HCT116 (cell line): Measurements from ENCODE around the gene HEPN1. TPM values are rescaled to one million over a fixed set of nuclear protein-coding genes. Genes with fewer than 3 reads are reported as not detected.
A peak's percentile ranks its signal among the peaks of the same experiment; 100 is the strongest.

Source experiments
- ATAC-seq: fragments of 200-7000 bp; cut with Tn5 transposase; 2 replicates; pipeline ENCODE4 v1.9.1; 2020; ENCODE audit warnings: mild to moderate bottlenecking, moderate library complexity
- BruUV-seq: library from RNA; stranded (reverse); fragments of 400-500 nt; replicated peaks from 2 replicates; lab custom pipeline; 2021; lab: Mats Ljungman, UMichigan
- CTCF ChIA-PET: fragments of 300-600 bp; sonication (Branson Sonifier 250); formaldehyde crosslinking; loops from one replicate; lab custom pipeline; 2021; ENCODE audit warnings: antibody characterized with exemption; lab: Charles Lee
- POLR2A ChIA-PET: fragments of 300-600, 350-600 bp; sonication (Branson Sonifier 250); formaldehyde crosslinking; loops from one replicate; lab custom pipeline; 2021; ENCODE audit warnings: antibody characterized with exemption; lab: Charles Lee
- RAD21 ChIA-PET, 2 experiments: fragments of 300-600 bp; sonication (Branson Sonifier 250); formaldehyde crosslinking; loops; one replicate each; lab custom pipeline; 2023; ENCODE audit warnings: low total read pairs in 2 of 2; ENCODE audit not compliant: uncharacterized antibody in 2 of 2, unreplicated experiment in 2 of 2, low non-redundant PET in 1 of 2; lab: Charles Lee
- DNase-seq: peaks from one replicate; pipeline ENCODE4 v3.0.0-alpha.2; 2010; ENCODE audit warnings: low read depth, low spot score
- H2AFZ ChIP-seq: fragments of 200-600 bp; shearing (Covaris generic), sonication (generic); 2 replicates; pipeline ENCODE4 v1.6.1; 2017; ENCODE audit warnings: low read depth, mixed run types, mixed read lengths, antibody characterized with exemption, low read length; ENCODE audit not compliant: poor library complexity, severe bottlenecking
- H3K27ac ChIP-seq: 2 replicates; pipeline ENCODE4 v1.5.1; 2012; ENCODE audit warnings: low read depth, low read length
- H3K27me3 ChIP-seq: fragments of 200-600 bp; sonication (generic); 2 replicates; pipeline ENCODE4 v1.6.1; 2016; ENCODE audit warnings: mixed run types, low read length, mixed read lengths; ENCODE audit not compliant: insufficient read depth
- H3K36me3 ChIP-seq, 2 experiments: fragments of 200-500 bp in 1 of 2; fragments of 200-600 bp in 1 of 2; sonication (Bioruptor generic) in 1 of 2; sonication (generic) in 1 of 2; 2 replicates each; pipeline versions ENCODE4 v1.5.1 to v1.6.1; 2014 to 2016; ENCODE audit warnings: low read length in 2 of 2, inconsistent platforms in 1 of 2, mixed read lengths in 1 of 2, mixed run types in 1 of 2; ENCODE audit not compliant: insufficient read depth in 2 of 2, control insufficient read depth in 1 of 2
- H3K4me1 ChIP-seq, 2 experiments: fragments of 200-600 bp in 1 of 2; sonication (generic) in 1 of 2; 2 replicates each; pipeline versions ENCODE4 v1.5.1 to v1.6.1; 2012 to 2017; ENCODE audit warnings: low read length in 2 of 2, inconsistent platforms in 1 of 2, mild to moderate bottlenecking in 1 of 2, mixed read lengths in 1 of 2, mixed run types in 1 of 2, moderate library complexity in 1 of 2; ENCODE audit not compliant: insufficient read depth in 2 of 2, control insufficient read depth in 1 of 2
- H3K4me2 ChIP-seq: fragments of 200-600 bp; sonication (generic); 2 replicates; pipeline ENCODE4 v1.6.1; 2017; ENCODE audit warnings: mixed run types, low read length, mixed read lengths
- H3K4me3 ChIP-seq, 2 experiments: fragments of 200-600 bp in 1 of 2; sonication (generic) in 1 of 2; replicated peaks in 1 of 2; 2 replicates each; pipeline ENCODE4 v1.5.1; 2011 to 2016; ENCODE audit warnings: low read length in 2 of 2, control low read depth in 1 of 2, low read depth in 1 of 2, mild to moderate bottlenecking in 1 of 2, mixed read lengths in 1 of 2, mixed run types in 1 of 2
- H3K79me2 ChIP-seq: fragments of 200-600 bp; sonication (generic); 2 replicates; pipeline ENCODE4 v1.6.1; 2017; ENCODE audit warnings: mild to moderate bottlenecking, mixed run types, low read length, moderate library complexity, mixed read lengths; ENCODE audit not compliant: insufficient read depth
- H3K9ac ChIP-seq: fragments of 200-600 bp; sonication (generic); 2 replicates; pipeline ENCODE4 v1.6.1; 2016; ENCODE audit warnings: low read length, mixed read lengths
- H3K9me2 ChIP-seq: fragments of 200-600 bp; sonication (generic), shearing (Covaris generic); 2 replicates; pipeline ENCODE4 v1.6.1; 2017; ENCODE audit warnings: mixed run types, mild to moderate bottlenecking, moderate library complexity; ENCODE audit not compliant: insufficient read depth
- H3K9me3 ChIP-seq, 2 experiments: fragments of 200-500 bp in 1 of 2; fragments of 200-600 bp in 1 of 2; sonication (Bioruptor generic) in 1 of 2; sonication (generic) in 1 of 2; 2 replicates each; pipeline ENCODE4 v1.6.1; 2014 to 2017; ENCODE audit warnings: low read length in 2 of 2, mixed read lengths in 2 of 2, inconsistent platforms in 1 of 2, low read depth in 1 of 2, mild to moderate bottlenecking in 1 of 2, mixed run types in 1 of 2, moderate library complexity in 1 of 2; ENCODE audit not compliant: control insufficient read depth in 1 of 2, insufficient read depth in 1 of 2
- H4K20me1 ChIP-seq: fragments of 200-600 bp; sonication (generic), shearing (Covaris generic); 2 replicates; pipeline ENCODE4 v1.6.1; 2017; ENCODE audit warnings: mixed run types, mild to moderate bottlenecking, moderate library complexity; ENCODE audit not compliant: insufficient read depth
- CBX3 ChIP-seq: IDR thresholded peaks from 2 replicates; pipeline ENCODE4 v1.6.1; 2012; ENCODE audit warnings: low read depth
- EGR1 ChIP-seq: IDR thresholded peaks from 2 replicates; pipeline ENCODE4 v1.6.1; 2012; ENCODE audit warnings: low read depth
- JUND ChIP-seq: IDR thresholded peaks from 2 replicates; pipeline ENCODE4 v1.6.1; 2012
- MAX ChIP-seq: IDR thresholded peaks from 2 replicates; pipeline ENCODE4 v1.6.1; 2012
- POLR2A ChIP-seq: IDR thresholded peaks from 2 replicates; pipeline ENCODE4 v1.7.0; 2011; ENCODE audit warnings: borderline replicate concordance; ENCODE audit not compliant: insufficient read depth, insufficient read length; ENCODE audit errors: extremely low read depth
- POLR2AphosphoS5 ChIP-seq: IDR thresholded peaks from 2 replicates; pipeline ENCODE4 v1.6.1; 2011; ENCODE audit warnings: mild to moderate bottlenecking, low read depth, low read length, moderate library complexity
- SIN3A ChIP-seq: IDR thresholded peaks from 2 replicates; pipeline ENCODE4 v1.6.1; 2012; ENCODE audit warnings: low read depth
- SP1 ChIP-seq: IDR thresholded peaks from 2 replicates; pipeline ENCODE4 v1.6.1; 2012; ENCODE audit warnings: low read depth
- SRF ChIP-seq: IDR thresholded peaks from 2 replicates; pipeline ENCODE4 v1.6.1; 2012; ENCODE audit warnings: low read depth
- TCF7L2 ChIP-seq: IDR thresholded peaks from 2 replicates; pipeline ENCODE4 v1.7.0; 2011; ENCODE audit warnings: borderline replicate concordance, inconsistent platforms; ENCODE audit not compliant: insufficient read depth, insufficient read length; ENCODE audit errors: extremely low read depth
- YY1 ChIP-seq: IDR thresholded peaks from 2 replicates; pipeline ENCODE4 v1.6.1; 2011; ENCODE audit warnings: low read length, low read depth, moderate library complexity, mild to moderate bottlenecking; ENCODE audit not compliant: insufficient replicate concordance; ENCODE audit errors: extremely low read depth
- ZFX ChIP-seq: fragments of 450-650 bp; IDR thresholded peaks from 2 replicates; pipeline ENCODE4 v1.6.1; 2017
- ZNF274 ChIP-seq: fragments of 200-500 bp; sonication (Bioruptor generic); IDR thresholded peaks from 2 replicates; pipeline ENCODE4 v1.6.1; 2014; ENCODE audit warnings: mild to moderate bottlenecking, low read depth, low read length, inconsistent platforms
- intact Hi-C: fragments of 100-400 bp; cut with micrococcal nuclease; formaldehyde crosslinking; loops from 2 replicates; pipeline ENCODE4 v1.10.0; 2022
- total RNA-seq: library from RNA; stranded (reverse); gene quantifications from one replicate; pipeline ENCODE4 v1.2.1, GENCODE V29; 2021; ENCODE audit not compliant: unreplicated experiment
- TF ChIP-seq, protein P1 (sequence below): IDR thresholded peaks from 2 replicates; pipeline ENCODE4 v1.6.1; 2012

Gene HEPN1
- total RNA-seq, 1 experiment from 2014 or later, result not detected

DNA sequence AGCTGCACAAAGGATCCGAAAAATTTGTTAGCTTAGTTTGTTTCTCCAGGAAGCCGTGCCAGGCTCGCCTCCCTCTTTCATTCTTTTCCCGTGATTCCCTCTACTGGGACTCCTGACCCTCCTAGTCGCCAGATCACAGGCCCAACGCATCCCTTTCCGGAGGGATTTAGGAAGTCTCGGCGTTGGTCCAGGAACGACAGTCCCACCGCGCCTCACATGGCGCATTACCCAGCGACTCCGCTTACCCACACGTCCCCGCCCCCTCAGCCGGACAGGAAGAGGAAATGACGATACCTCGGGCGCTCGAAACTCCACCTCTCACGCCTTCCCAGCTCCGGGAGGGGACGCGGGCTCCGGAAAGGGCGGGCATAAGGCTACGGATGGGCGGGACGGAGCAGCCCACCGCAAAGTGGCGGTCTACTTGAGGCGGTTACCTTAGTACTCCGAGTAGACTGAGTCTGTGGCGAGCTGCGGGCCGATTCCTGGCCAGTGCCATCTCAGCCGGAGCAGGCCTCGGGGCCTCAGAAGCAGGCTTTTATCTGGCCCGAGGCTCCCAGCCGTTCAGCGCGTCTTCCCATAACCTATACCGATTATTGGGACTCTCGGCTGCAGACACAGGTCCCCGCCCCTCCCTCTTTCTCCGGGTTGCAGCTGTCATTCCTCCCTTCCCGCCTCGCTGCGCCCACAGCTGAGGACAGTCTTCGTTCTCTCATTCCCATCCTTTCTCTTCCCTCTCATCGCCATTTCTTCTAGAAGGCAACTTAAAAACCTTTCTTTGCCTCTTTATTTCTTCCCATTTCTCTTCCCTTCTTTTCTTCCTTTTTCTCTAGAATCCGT lies 34.9 kb downstream of the HEPN1 start, which contains the start of gene CCDC15:
CCDC15 (plus strand) TSS at position 450 of the 837 bp plus-strand sequence. CDS start 531 bp downstream, outside the sequence.
- intact Hi-C loops, result loop anchor here (2.0 kb wide), 1 partner anchor 77 kb away; no protein-coding TSS in a partner anchor
- BruUV-seq, result no TSS peak
- no peaks in the 10 kb centered on the region for H3K27me3 ChIP-seq
- RAD21 ChIA-PET, result interaction anchor here in 1 of 2 experiments (1.1 kb wide), 1 partner anchor 78 kb away, joined by 5 read pairs; no protein-coding TSS in a partner anchor
- H2AFZ ChIP-seq, result peak within 1 kb of the TSS; percentile 32
- H3K4me2 ChIP-seq, result peak within 1 kb of the TSS; percentile 89
- DNase-seq (peak; percentile 94), ATAC-seq (peak; percentile 98)
- POLR2A ChIA-PET, result interaction anchor here (0.6 to 1.8 kb wide), 5 partner anchors 10 to 170 kb away, joined by 3 to 17 read pairs (median 5); no protein-coding TSS in a partner anchor
- H3K9me3 ChIP-seq, result no peaks in the 10 kb centered on the region
- CTCF ChIA-PET, result interaction anchor here (0.7 to 1.8 kb wide), 4 partner anchors 12 to 78 kb away, joined by 3 to 15 read pairs (median 3); no protein-coding TSS in a partner anchor
- H3K9ac ChIP-seq, result peak within 1 kb of the TSS; percentile 80
- no peaks in the 10 kb centered on the region for H4K20me1 ChIP-seq
- peaks cover 7 to 17% of the 10 kb centered on the region in 2 experiments for H3K4me1 ChIP-seq
- no peak; the same call in 1 of the 2 replicates for TF ChIP-seq SRF
- peak; percentile 91 for TF ChIP-seq SIN3A
- TF ChIP-seq ZFX, result peak; percentile 17; the same call in 1 of the 2 replicates
- TF ChIP-seq, protein P1, sequence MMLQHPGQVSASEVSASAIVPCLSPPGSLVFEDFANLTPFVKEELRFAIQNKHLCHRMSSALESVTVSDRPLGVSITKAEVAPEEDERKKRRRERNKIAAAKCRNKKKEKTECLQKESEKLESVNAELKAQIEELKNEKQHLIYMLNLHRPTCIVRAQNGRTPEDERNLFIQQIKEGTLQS, result no peak
- TF ChIP-seq JUND, result no peak
- no peak for TF ChIP-seq ZNF274
- peak; percentile 88 for TF ChIP-seq SP1
- peak; percentile 86 for TF ChIP-seq POLR2A
- TF ChIP-seq TCF7L2, result no peak
- peak; percentile 69 for TF ChIP-seq YY1
- TF ChIP-seq CBX3, result peak; percentile 11; the same call in 1 of the 2 replicates
- peak; percentile 80 for TF ChIP-seq EGR1
- peak; percentile 97 for TF ChIP-seq POLR2AphosphoS5
- peak; percentile 97 for TF ChIP-seq MAX
- peak within 1 kb of the TSS; percentile 64 for H3K27ac ChIP-seq
- no peaks in the 10 kb centered on the region for H3K9me2 ChIP-seq
- no peaks in the 10 kb centered on the region for H3K79me2 ChIP-seq
- H3K4me3 ChIP-seq, result peak within 1 kb of the TSS; percentile 68 to 82
- H3K36me3 ChIP-seq, result no peaks in the 10 kb centered on the region
